Endothelial cell of umbilical vein (primary cell): ENCODE results near the gene IKZF5. TPM values are rescaled to one million over a fixed set of nuclear protein-coding genes. Genes with fewer than 3 reads are reported as not detected.

ENCODE experiments used
- BruUV-seq: library from RNA; stranded (reverse); fragments of 400-500 nt; replicated peaks from 2 replicates; lab custom pipeline; 2021; lab: Mats Ljungman, UMichigan
- CTCF ChIA-PET: fragments of 300-600, 350-600 bp; sonication (Branson Sonifier 250); formaldehyde crosslinking; loops from one replicate; lab custom pipeline; 2021; ENCODE audit warnings: antibody characterized with exemption, inconsistent platforms; lab: Charles Lee
- POLR2A ChIA-PET: fragments of 300-600, 350-600 bp; sonication (Branson Sonifier 250); formaldehyde crosslinking; loops from one replicate; lab custom pipeline; 2021; ENCODE audit warnings: antibody characterized with exemption, inconsistent platforms; lab: Charles Lee
- DNase-seq: peaks from one replicate; pipeline ENCODE4 v3.0.0-alpha.2; 2011; ENCODE audit warnings: low read depth, low spot score
- FAIRE-seq: peaks from 2 replicates; lab custom pipeline; 2011; peaks lifted over from hg19 to GRCh38; lab: Jason Lieb, UNC
- H2AFZ ChIP-seq: 2 replicates; pipeline ENCODE4 v1.6.0; 2012; ENCODE audit warnings: low read depth, low read length, control low read depth, inconsistent platforms
- H3K27ac ChIP-seq: 2 replicates; pipeline ENCODE4 v1.5.1; 2011; ENCODE audit warnings: low read depth, mild to moderate bottlenecking, control low read depth, low read length, moderate library complexity; ENCODE audit not compliant: insufficient read depth
- H3K27me3 ChIP-seq, 2 experiments: 2 replicates each; pipeline versions ENCODE4 v1.6.0 to v1.6.1; 2011; ENCODE audit warnings: low read length in 2 of 2, mixed read lengths in 1 of 2; ENCODE audit not compliant: control insufficient read depth in 2 of 2, insufficient read depth in 2 of 2
- H3K36me3 ChIP-seq, 2 experiments: 2 replicates in 1 of 2; 3 replicates in 1 of 2; pipeline ENCODE4 v1.5.1; 2011; ENCODE audit warnings: low read length in 2 of 2, mild to moderate bottlenecking in 1 of 2, moderate library complexity in 1 of 2; ENCODE audit not compliant: control insufficient read depth in 2 of 2, insufficient read depth in 2 of 2; ENCODE audit errors: extremely low read depth in 1 of 2
- H3K4me1 ChIP-seq: 3 replicates; pipeline ENCODE4 v1.5.1; 2011; ENCODE audit warnings: mild to moderate bottlenecking, low read length; ENCODE audit not compliant: control insufficient read depth, insufficient read depth; ENCODE audit errors: extremely low read depth
- H3K4me2 ChIP-seq: 2 replicates; pipeline ENCODE4 v1.6.1; 2011; ENCODE audit warnings: low read length, control low read depth, mixed read lengths; ENCODE audit not compliant: insufficient read depth
- H3K4me3 ChIP-seq, 3 experiments: fragments of 200-600 bp in 1 of 3; sonication (generic), shearing (Covaris generic) in 1 of 3; replicated peaks in 1 of 3; 2 replicates each; pipeline ENCODE4 v1.5.1; 2011 to 2016; ENCODE audit warnings: control low read depth in 3 of 3, low read length in 3 of 3, mild to moderate bottlenecking in 2 of 3, inconsistent platforms in 1 of 3, low read depth in 1 of 3, moderate library complexity in 1 of 3; ENCODE audit not compliant: insufficient read depth in 1 of 3
- H3K79me2 ChIP-seq: 2 replicates; pipeline ENCODE4 v1.6.0; 2012; ENCODE audit warnings: low read length, inconsistent platforms; ENCODE audit not compliant: control insufficient read depth, insufficient read depth
- H3K9ac ChIP-seq: replicated peaks from 2 replicates; pipeline ENCODE3; 2011; ENCODE audit warnings: low read length, control low read depth; ENCODE audit not compliant: insufficient read depth; ENCODE audit errors: extremely low read depth
- H3K9me1 ChIP-seq: replicated peaks from 3 replicates; pipeline ENCODE4 v1.6.0; 2011; ENCODE audit warnings: mild to moderate bottlenecking, low read length; ENCODE audit not compliant: control insufficient read depth, insufficient read depth; ENCODE audit errors: extremely low read depth
- H3K9me3 ChIP-seq: replicated peaks from 2 replicates; pipeline ENCODE4 v1.5.1; 2012; ENCODE audit warnings: low read length, inconsistent platforms; ENCODE audit not compliant: control insufficient read depth, insufficient read depth
- H4K20me1 ChIP-seq: replicated peaks from 2 replicates; pipeline ENCODE3; 2011; ENCODE audit warnings: mild to moderate bottlenecking, low read length; ENCODE audit not compliant: control insufficient read depth, insufficient read depth; ENCODE audit errors: extremely low read depth
- EZH2 ChIP-seq: IDR thresholded peaks from 2 replicates; pipeline ENCODE4 v1.6.1; 2012; ENCODE audit warnings: borderline replicate concordance, low read depth, mild to moderate bottlenecking, moderate library complexity, low read length, inconsistent platforms; ENCODE audit not compliant: severe bottlenecking
- FOS ChIP-seq: IDR thresholded peaks from 2 replicates; pipeline ENCODE4 v1.6.1; 2011; ENCODE audit warnings: mild to moderate bottlenecking, low read length, moderate library complexity, borderline replicate concordance; ENCODE audit not compliant: insufficient read depth
- GATA2 ChIP-seq: IDR thresholded peaks from 2 replicates; pipeline ENCODE4 v1.7.0; 2011; ENCODE audit warnings: low read depth, mild to moderate bottlenecking, moderate library complexity, mixed read lengths, low read length; ENCODE audit not compliant: insufficient read length, insufficient read depth
- JUN ChIP-seq: IDR thresholded peaks from 2 replicates; pipeline ENCODE4 v1.6.1; 2011; ENCODE audit warnings: borderline replicate concordance, low read depth; ENCODE audit not compliant: insufficient read length, insufficient read depth
- MYC ChIP-seq: IDR thresholded peaks from one replicate; pipeline ENCODE4 v1.6.1; 2011; ENCODE audit warnings: mild to moderate bottlenecking, low read depth, low read length
- POLR2A ChIP-seq: IDR thresholded peaks from 2 replicates; pipeline ENCODE4 v1.6.1; 2012; ENCODE audit warnings: low read depth, mild to moderate bottlenecking, control low read depth, low read length
- POLR2AphosphoS5 ChIP-seq: IDR thresholded peaks from 2 replicates; pipeline ENCODE4 v1.6.1; 2012; ENCODE audit warnings: low read depth, mild to moderate bottlenecking, control low read depth, low read length, moderate library complexity; ENCODE audit not compliant: insufficient read depth
- dilution Hi-C: fragments of 300-500 bp; cut with MboI; formaldehyde crosslinking; loops from one replicate; pipeline ENCODE4 v1.15.0; 2019; ENCODE audit warnings: low sequenced_read_pairs; ENCODE audit not compliant: extremely low pct_ligation_motif_present
- intact Hi-C: fragments of 100-400 bp; cut with micrococcal nuclease; formaldehyde crosslinking; loops from one replicate; pipeline ENCODE4 v1.10.0; 2022
- polyA plus RNA-seq, 4 experiments: library from polyadenylated mRNA; depleted of rRNA in 3 of 4; stranded (reverse) in 3 of 4; unstranded in 1 of 4; fragments of >200 nt; gene quantifications; 2 replicates each; pipeline versions ENCODE4 v1.2.1 to v1.2.3, GENCODE V29; 2011 to 2012; ENCODE audit warnings: missing spikeins in 1 of 4
- total RNA-seq: library from RNA; stranded (reverse); gene quantifications from 2 replicates; pipeline ENCODE4 v1.2.3, GENCODE V29; 2021
- TF ChIP-seq, protein P1 (sequence below): IDR thresholded peaks from 2 replicates; pipeline ENCODE4 v1.6.1; 2011; ENCODE audit not compliant: insufficient read depth, insufficient read length
- TF ChIP-seq, protein P2 (sequence below), 2 donors: IDR thresholded peaks; 1 replicate in 1 of 2; 2 replicates in 1 of 2; pipeline ENCODE4 v1.5.1; 2011; ENCODE audit warnings: low read length in 2 of 2, mild to moderate bottlenecking in 2 of 2, moderate library complexity in 2 of 2, control low read depth in 1 of 2, inconsistent platforms in 1 of 2, low read depth in 1 of 2; ENCODE audit not compliant: insufficient read depth in 1 of 2; ENCODE audit errors: extremely low read depth in 1 of 2

IKZF5 gene
- total and polyA plus RNA-seq, 2 donors (not counting 3 experiments of a cell fraction or from before 2014, with no cell fraction given), result 7.1 to 10.3 TPM

DNA sequence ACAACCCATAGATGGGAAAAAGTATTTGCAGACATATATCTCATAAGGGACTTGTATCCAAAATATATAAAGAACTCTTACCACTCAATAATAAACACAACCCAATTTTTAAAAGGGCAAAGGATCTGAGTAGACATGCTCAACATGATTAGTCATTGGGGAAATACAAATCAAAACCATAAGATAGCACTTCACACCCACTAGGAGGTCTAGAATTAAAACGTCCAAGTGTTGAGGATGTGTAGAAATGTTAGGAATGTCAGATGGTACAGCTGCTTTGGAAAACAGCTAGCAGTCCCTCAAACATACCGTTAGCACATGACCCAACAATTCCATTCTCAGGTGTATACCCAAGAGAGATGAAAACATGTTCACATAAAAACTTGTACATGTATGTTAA is 20.1 kb downstream of the IKZF5 start:
- DNase-seq (no peak), FAIRE-seq (no peak)
- H3K4me3 ChIP-seq, result no peak overlapping the region
- no peak overlapping the region for H3K4me2 ChIP-seq
- no peaks in the 10 kb centered on the region for H4K20me1 ChIP-seq
- ChIA-PET CTCF (no interaction called here), POLR2A (no interaction called here)
- H2AFZ ChIP-seq, result no peak overlapping the region
- no peaks in the 10 kb centered on the region for H3K27me3 ChIP-seq
- H3K27ac ChIP-seq, result no peak overlapping the region
- no peaks in the 10 kb centered on the region for H3K4me1 ChIP-seq
- H3K9ac ChIP-seq, result no peak overlapping the region
- no TSS peak for BruUV-seq
- TF ChIP-seq EZH2 (no peak), POLR2AphosphoS5 (no peak), JUN (no peak), GATA2 (no peak), MYC (no peak), POLR2A (no peak), FOS (no peak)
- TF ChIP-seq, protein P1, sequence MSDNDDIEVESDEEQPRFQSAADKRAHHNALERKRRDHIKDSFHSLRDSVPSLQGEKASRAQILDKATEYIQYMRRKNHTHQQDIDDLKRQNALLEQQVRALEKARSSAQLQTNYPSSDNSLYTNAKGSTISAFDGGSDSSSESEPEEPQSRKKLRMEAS, result no peak
- TF ChIP-seq, protein P2, sequence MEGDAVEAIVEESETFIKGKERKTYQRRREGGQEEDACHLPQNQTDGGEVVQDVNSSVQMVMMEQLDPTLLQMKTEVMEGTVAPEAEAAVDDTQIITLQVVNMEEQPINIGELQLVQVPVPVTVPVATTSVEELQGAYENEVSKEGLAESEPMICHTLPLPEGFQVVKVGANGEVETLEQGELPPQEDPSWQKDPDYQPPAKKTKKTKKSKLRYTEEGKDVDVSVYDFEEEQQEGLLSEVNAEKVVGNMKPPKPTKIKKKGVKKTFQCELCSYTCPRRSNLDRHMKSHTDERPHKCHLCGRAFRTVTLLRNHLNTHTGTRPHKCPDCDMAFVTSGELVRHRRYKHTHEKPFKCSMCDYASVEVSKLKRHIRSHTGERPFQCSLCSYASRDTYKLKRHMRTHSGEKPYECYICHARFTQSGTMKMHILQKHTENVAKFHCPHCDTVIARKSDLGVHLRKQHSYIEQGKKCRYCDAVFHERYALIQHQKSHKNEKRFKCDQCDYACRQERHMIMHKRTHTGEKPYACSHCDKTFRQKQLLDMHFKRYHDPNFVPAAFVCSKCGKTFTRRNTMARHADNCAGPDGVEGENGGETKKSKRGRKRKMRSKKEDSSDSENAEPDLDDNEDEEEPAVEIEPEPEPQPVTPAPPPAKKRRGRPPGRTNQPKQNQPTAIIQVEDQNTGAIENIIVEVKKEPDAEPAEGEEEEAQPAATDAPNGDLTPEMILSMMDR (IDR thresholded peaks at IDR 0.05; ENCODE audit: extremely low read depth in 1 of 2, insufficient read depth in 1 of 2, low read depth in 1 of 2, low read length in 2 of 2), result no peak
- H3K9me3 ChIP-seq, result no peaks in the 10 kb centered on the region
- dilution Hi-C loops (no loop called here), intact Hi-C loops (no loop called here)
- no peaks in the 10 kb centered on the region for H3K9me1 ChIP-seq
- H3K36me3 ChIP-seq, result no peaks in the 10 kb centered on the region
- no peaks in the 10 kb centered on the region for H3K79me2 ChIP-seq
